ENCODE measurements around the gene SCAF4. TPM values are rescaled to one million over a fixed set of nuclear protein-coding genes. Genes with fewer than 3 reads are reported as not detected.

Gene SCAF4
- total and polyA plus RNA-seq, 8 donors: 8.2 to 15.1 (median 10.5) TPM

DNA sequence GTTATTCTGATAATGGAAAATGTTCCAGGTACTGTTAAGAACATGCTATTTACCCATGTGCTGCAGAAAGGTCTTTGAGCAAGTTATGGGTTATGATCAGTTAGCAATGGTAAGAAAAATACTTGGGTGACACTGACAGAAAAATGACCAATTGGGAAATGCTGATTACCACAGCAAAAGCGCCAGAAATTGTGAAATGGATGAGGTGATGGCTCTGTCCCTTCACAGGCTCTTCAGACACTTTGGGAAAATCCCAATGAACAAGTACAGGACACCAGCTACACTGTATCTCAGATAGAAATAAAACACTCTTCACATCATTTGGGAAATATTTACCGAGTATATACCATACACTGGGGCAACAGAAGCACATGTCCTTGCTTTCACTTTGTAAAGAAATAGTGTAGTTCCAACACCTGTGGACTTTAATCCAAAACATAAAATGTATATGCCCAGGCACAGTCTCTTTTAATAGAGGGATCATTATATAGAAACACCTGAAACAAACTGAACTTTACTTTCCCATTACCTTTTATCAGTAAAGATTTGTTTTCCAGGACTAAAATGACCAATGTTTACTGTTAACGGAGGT lies 58.5 kb downstream of the SCAF4 start:
- no peak overlapping the region for H3K27ac ChIP-seq
- H3K9me3 ChIP-seq: no peaks in the 10 kb centered on the region
- FAIRE-seq (no peak), ATAC-seq (no peak), DNase-seq (no peak)
- TF ChIP-seq, protein P1, sequence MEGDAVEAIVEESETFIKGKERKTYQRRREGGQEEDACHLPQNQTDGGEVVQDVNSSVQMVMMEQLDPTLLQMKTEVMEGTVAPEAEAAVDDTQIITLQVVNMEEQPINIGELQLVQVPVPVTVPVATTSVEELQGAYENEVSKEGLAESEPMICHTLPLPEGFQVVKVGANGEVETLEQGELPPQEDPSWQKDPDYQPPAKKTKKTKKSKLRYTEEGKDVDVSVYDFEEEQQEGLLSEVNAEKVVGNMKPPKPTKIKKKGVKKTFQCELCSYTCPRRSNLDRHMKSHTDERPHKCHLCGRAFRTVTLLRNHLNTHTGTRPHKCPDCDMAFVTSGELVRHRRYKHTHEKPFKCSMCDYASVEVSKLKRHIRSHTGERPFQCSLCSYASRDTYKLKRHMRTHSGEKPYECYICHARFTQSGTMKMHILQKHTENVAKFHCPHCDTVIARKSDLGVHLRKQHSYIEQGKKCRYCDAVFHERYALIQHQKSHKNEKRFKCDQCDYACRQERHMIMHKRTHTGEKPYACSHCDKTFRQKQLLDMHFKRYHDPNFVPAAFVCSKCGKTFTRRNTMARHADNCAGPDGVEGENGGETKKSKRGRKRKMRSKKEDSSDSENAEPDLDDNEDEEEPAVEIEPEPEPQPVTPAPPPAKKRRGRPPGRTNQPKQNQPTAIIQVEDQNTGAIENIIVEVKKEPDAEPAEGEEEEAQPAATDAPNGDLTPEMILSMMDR (IDR thresholded peaks at IDR 0.05): no peak
- no peaks in the 10 kb centered on the region for H3K27me3 ChIP-seq
- H3K36me3 ChIP-seq: peaks cover 0 to 5% (median 0%) of the 10 kb centered on the region in 3 donors
- intact Hi-C loops (cut with DNase I): no loop called here
- H3K4me1 ChIP-seq: no peaks in the 10 kb centered on the region
- whole genome bisulfite sequencing, 2 donors: 51 to 63% methylated on average over 3 of the region's 3 CpGs
- no peak overlapping the region for H3K4me3 ChIP-seq

DNA sequence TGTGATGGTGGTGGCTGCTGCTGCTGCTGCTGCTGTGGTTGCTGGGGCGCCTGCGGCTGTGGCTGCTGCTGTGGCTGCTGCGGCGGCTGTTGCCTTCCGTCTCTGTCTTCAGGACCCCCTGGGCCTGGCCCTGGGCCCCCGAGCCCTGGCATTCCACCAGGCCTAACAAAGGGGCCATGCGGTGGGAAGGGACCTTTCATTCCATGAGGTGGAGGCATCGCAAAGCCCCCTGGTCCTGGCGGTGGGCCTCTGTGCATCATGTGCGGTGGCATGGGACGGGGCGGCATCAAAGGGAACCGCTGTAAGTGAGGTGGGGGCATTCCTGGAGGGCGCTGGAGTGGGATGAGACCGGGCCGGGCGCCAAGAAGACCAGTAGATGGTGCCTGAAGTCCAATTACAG lies 60.0 kb downstream of the SCAF4 start:
- 97 to 98% methylated on average over 17 of the region's 17 CpGs for WGBS, 2 donors
- DNase-seq (peak in 1 of 6 donors; percentile 56), ATAC-seq (no peak), FAIRE-seq (no peak)
- intact Hi-C loops (cut with DNase I): no loop called here
- no peaks in the 10 kb centered on the region for H3K27me3 ChIP-seq
- no peaks in the 10 kb centered on the region for H3K9me3 ChIP-seq
- H3K4me3 ChIP-seq: no peak overlapping the region
- no peak overlapping the region for H3K27ac ChIP-seq
- no peaks in the 10 kb centered on the region for H3K4me1 ChIP-seq
- TF ChIP-seq, protein P1 (IDR thresholded peaks at IDR 0.05): no peak
- peaks cover 0 to 10% (median 6%) of the 10 kb centered on the region in 3 donors for H3K36me3 ChIP-seq

DNA sequence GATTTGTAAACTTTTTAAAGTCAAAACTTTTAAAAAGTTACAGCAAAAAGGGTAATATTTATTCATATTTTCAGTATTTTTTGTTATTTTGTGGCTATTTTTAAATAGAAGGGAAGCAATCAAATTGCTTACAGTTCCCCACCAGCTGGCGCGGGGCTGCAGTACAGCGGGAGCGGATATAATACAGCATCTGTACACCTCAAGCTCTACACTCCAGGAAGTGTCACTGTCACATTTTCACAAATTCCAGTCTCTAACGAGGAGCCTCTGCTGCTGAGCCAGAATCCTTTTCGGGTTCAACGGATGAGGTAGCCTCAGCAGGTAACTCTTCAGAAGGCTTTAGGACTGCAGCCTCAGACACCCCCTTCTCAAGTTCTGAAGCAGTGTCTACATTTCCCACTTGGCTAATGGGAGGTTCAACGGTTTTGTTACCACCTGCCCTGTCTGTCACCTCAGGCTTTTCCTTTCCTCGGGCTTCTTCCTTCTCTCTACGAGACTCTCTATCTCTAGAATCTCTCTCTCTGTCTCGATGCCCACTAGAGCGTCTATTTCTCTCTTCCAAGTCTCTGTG lies 60.7 kb downstream of the SCAF4 start:
- no peaks in the 10 kb centered on the region for H3K4me1 ChIP-seq
- no peak for ATAC-seq
- no peak for DNase-seq
- intact Hi-C loops (cut with DNase I): no loop called here
- H3K36me3 ChIP-seq: peaks cover 0 to 10% (median 6%) of the 10 kb centered on the region in 3 donors
- H3K4me3 ChIP-seq: no peak overlapping the region
- H3K27ac ChIP-seq: no peak overlapping the region
- TF ChIP-seq, protein P1 (IDR thresholded peaks at IDR 0.05): no peak
- FAIRE-seq: no peak
- H3K9me3 ChIP-seq: no peaks in the 10 kb centered on the region
- WGBS, 2 donors: 92 to 94% methylated on average over 12 of the region's 12 CpGs
- H3K27me3 ChIP-seq: no peaks in the 10 kb centered on the region

DNA sequence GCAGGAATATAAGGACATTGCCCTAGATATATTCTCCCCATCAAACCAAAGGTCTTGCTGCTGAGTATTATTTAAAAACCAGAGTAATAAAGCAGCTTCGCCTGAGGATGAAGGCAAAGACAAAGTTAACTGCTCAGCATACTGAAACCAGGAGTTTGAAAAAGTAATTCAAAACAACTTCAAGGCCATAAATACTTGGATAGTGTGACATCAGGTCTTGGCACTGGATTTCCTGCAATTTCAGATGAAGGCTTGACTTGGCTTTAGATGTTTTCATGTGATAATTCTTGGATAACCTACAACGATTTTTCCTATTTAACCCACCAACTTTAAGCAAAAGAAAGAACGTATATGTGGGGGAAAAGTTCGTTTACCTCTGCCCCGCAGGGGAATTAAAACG lies 61.8 kb downstream of the SCAF4 start:
- intact Hi-C loops (cut with DNase I): no loop called here
- FAIRE-seq (no peak), DNase-seq (no peak), ATAC-seq (no peak)
- WGBS, 2 donors: 77 to 82% methylated on average over 6 of the region's 6 CpGs
- Histone ChIP-seq H3K4me1 (no peaks in the 10 kb centered on the region), H3K27me3 (no peaks in the 10 kb centered on the region), H3K9me3 (no peaks in the 10 kb centered on the region), H3K36me3 (peaks cover 0 to 10% (median 6%) of the 10 kb centered on the region in 3 donors), H3K27ac (no peak overlapping the region), H3K4me3 (no peak overlapping the region)
- TF ChIP-seq, protein P1 (IDR thresholded peaks at IDR 0.05): no peak

Measured in pancreas (tissue), 10 donors.